ENCODE results near the gene ZNF883.
"Not testable (repeated sequence)": the region's sequence is repeated elsewhere in the genome, so short reads cannot be mapped to it uniquely, and the experiment has no call there.

Gene ZNF883

DNA sequence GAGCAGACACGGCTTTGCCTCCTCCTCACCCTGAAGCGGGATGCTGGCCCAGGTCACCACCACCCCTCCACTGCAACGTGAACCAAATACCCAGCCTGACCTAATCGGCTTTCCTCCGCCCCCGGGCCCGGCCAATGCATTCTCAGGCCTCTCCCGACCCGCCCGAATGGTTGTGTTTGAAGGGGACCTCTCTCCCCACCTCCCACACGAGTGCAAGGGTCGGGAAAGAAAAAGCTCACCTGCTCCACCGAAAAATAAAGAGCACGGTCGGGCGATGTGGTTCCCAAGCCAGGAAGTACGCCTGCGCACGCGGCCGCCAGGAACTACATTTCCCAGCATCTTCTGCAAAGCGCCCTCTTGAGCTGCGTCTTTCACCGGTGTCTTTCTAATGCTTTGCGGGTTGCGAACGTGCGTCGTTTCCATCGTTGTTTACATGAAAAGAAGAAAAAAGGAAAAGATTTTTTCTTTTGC, at the start of gene ZNF883:
Gene ZNF883 (minus strand): TSS at position 282 of the 471 bp plus-strand sequence.
- Mint-ChIP-seq H3K4me3 (peak within 1 kb of the TSS; percentile 71), H3K9me3 (peaks cover 22% of the 10 kb centered on the region), H3K4me1 (no peaks in the 10 kb centered on the region), H3K36me3 (peaks cover 16% of the 10 kb centered on the region), H3K27ac (no peak within 1 kb of the TSS), H3K27me3 (peaks cover 23% of the 10 kb centered on the region)

DNA sequence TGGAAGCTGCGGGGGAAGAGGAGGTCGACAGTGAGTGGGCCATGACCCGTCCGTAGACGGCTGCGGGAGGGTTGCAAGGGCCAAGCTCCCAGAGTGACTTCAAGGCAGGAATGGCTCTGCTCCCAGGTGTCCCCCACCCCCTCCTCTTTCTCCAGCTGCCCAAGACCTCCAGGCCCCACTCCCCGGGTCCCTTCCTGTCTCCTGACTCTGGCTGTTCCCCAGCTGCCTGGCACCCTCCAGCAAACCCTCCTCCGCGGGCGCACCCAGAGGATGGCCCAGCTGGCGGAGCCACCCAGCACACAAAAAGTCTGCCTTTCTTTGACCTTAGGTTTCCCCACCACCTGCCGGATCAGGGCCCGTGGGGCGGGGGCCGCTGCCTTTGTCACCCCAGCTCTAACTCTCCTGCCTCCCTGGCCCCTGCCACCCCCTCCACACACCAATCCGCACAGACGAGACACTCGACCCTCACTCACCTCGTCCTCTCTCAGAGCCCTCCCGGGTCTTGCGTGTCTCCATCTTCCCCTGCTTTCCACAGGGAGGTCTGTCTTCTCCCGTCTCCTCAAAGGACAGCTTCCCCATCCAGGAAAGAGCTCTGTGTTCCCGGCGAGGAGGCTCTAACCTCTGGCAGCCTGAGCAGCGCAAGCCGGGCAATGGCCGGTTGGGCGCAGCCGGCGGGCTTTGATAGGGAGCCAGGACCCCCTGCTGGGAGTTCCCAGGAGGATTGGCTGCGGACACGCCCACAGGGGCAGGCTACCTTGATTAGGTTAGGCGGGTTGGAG, 49.3 kb upstream of the ZNF883 start:
- H3K27me3 Mint-ChIP-seq = peaks cover 12% of the 10 kb centered on the region
- H3K4me1 Mint-ChIP-seq = not testable (repeated sequence)

DNA sequence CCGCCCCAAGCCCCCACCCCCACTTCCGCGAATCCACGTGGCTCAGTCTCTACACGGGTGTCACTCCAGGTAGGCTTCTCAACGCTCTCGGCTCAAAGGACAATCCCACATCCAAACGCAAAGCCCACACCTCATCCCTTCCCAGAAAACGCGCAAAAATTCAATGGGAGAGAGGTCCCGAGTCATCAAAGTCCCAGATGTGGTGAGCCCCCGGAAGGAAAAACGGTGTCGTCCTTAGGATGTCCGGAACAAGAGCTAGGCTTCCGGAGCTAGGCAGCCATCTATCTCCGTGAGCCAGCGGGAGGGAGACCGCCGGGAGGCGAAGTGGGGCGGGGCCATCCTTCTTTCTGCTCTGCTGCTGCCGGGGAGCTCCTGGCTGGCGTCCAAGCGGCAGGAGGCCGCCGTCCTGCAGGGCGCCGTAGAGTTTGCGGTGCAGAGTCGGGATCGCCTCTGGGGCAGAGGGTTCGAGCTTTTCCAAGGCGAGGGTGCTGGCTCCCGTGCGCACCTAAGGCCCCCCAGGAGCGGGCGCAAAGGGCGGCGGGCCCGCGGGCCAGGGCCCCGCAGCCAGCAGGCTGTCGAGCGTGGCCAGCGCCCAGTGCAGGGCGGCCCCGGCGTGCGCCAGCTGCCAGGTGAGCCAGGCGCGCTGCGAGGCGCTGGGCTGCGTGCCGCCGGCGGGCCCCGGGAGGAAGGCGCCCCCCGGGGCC, 47.7 kb upstream of the ZNF883 start:
- H3K36me3 Mint-ChIP-seq, H3K27ac Mint-ChIP-seq, H3K9me3 Mint-ChIP-seq, H3K4me1 Mint-ChIP-seq: not testable (repeated sequence)
- H3K4me3 Mint-ChIP-seq = peak overlapping the region; percentile 44
- H3K27me3 Mint-ChIP-seq = peaks cover 12% of the 10 kb centered on the region

More for the DNA sequence above, 49.3 kb upstream of the ZNF883 start:
- not testable (repeated sequence) for H3K4me3 Mint-ChIP-seq, H3K36me3 Mint-ChIP-seq, H3K27ac Mint-ChIP-seq, H3K9me3 Mint-ChIP-seq

- no peak overlapping the region for H3K4me3 Mint-ChIP-seq
- H3K36me3 Mint-ChIP-seq = peaks cover 4% of the 10 kb centered on the region
- H3K9me3 Mint-ChIP-seq = peaks cover 9% of the 10 kb centered on the region
- no peaks in the 10 kb centered on the region for H3K4me1 Mint-ChIP-seq
- peaks cover 12% of the 10 kb centered on the region for H3K27me3 Mint-ChIP-seq
- no peak overlapping the region for H3K27ac Mint-ChIP-seq
These were observed 45.2 kb upstream of the ZNF883 start for GRCh38 chr9:113057193-113057592.

DNA sequence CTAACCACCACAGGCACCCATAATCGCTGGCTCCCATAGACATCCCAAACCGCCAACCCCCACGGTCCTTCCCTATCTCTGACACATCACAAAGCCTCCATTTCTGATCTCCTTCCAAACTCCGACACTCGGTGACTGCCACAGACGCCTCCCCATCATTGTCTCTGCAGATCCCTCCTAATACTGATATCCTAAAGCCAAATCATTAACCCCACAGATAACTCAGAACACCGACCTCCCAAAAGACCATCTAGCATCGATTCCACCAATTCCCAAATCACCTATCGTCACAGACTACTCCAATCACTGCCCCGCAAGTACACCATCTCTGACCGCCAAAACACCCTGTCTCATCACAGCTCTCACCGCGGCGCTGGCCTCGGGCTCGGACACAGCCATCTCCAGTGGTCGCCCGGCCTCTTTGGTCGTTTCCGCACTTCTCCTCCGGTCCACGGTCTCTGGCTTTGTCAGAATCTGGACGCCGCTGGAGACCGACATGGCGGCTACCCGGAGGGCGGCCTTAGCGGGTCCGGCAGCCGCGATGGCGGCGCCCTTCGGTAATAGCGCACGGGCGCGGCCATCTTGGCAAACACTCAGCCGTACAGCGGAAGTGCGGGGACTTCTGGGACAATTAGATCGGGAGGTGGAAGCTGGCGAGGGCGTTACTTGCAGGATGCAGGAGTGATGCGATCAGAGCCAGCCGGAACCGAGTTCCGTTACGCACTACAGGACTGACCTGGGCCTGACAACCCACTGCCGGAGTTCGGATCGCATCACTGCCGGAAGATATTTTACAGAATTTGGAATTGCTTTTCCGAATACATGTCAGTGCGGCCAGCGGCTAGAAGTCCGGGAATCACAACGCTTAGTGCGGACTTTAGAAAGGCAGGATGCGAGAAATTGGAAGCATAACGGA, 44.5 kb upstream of the ZNF883 start, which contains the start of gene ZFP37:
Gene ZFP37 (minus strand): TSS at position 534 of the 916 bp plus-strand sequence. CDS start 36 bp downstream, at position 498.
- Mint-ChIP-seq H3K4me1 (no peaks in the 10 kb centered on the region), H3K9me3 (peaks cover 9% of the 10 kb centered on the region), H3K4me3 (no peak within 1 kb of the TSS), H3K27me3 (peaks cover 12% of the 10 kb centered on the region), H3K36me3 (peaks cover 4% of the 10 kb centered on the region), H3K27ac (no peak within 1 kb of the TSS)

DNA sequence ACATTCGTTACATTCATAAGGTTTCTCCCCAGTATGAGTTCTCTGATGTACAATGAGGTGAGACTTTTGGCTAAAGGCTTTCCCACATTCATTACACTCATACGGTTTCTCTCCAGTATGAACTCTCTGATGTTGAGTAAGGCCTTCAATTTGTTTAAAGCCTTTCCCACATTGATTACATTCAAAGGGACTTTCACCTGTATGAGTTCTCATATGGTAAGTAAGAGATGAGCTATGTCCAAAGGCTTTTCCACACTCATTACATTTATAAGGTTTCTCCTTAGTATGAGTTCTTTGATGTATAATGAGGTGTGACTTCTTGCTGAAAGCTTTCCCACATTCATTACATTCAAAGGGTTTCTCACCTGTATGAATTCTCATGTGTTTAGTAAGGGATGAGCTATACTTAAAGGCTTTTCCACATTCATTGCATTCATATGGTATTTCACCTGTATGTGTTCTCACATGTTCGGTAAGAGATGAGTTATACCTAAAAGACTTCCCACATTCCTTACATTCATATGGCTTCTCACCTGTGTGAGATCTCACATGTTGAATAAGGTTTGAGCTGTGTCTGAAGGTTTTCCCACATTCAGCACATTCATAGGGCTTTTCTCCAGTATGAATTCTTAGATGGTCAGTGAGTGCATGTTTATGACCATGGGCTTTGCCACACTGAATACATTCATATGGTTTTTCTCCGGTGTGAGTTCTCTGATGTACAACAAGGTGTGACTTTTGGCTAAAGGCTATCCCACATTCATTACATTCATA, 31.1 kb upstream of the ZNF883 start:
- Mint-ChIP-seq H3K27me3 (no peaks in the 10 kb centered on the region), H3K9me3 (peaks cover 28% of the 10 kb centered on the region), H3K36me3 (peaks cover 44% of the 10 kb centered on the region), H3K27ac (no peak overlapping the region), H3K4me1 (no peaks in the 10 kb centered on the region), H3K4me3 (no peak overlapping the region)

DNA sequence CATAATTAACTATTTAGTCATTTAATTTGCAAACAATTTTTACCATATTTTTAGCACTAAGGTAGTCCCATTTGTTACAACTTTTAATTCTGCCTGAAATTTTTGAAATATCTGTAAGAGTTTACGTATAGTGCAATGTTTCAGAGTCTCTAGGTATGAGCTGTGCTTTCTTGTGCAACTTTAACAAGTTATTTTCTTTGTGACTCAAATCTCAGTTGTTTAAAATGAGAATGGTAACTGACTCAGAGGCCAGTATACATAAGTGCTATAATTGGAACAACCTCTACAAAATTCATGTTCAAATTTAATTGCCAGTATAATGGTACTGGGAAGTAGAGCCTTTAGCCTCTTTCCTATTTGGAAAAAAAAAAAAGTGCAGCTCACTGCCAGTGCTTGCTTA, 14.2 kb upstream of the ZNF883 start:
- H3K27ac Mint-ChIP-seq = no peak overlapping the region
- H3K27me3 Mint-ChIP-seq = peaks cover 3% of the 10 kb centered on the region
- peaks cover 42% of the 10 kb centered on the region for H3K9me3 Mint-ChIP-seq
- no peaks in the 10 kb centered on the region for H3K4me1 Mint-ChIP-seq
- H3K4me3 Mint-ChIP-seq = no peak overlapping the region
- H3K36me3 Mint-ChIP-seq = peaks cover 11% of the 10 kb centered on the region

DNA sequence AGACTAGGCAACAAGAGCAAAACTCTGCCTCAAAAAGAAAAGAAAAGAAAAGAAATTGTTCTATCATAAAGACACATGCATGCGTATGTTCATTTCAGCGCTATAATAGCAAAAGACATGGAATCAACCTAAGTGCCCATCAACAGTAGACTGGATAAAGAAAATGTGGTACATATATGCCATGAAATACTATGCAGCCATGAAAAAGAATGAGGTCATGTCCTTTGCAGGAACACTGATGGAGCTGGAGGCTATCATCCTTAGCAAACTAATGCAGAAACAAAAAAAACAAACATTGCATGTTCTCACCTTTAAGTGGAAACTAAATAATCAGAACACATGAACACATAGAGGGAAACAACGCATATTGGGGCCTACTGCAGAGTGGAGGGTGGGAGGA, 6.3 kb upstream of the ZNF883 start:
- H3K36me3 Mint-ChIP-seq = peaks cover 7% of the 10 kb centered on the region
- peaks cover 39% of the 10 kb centered on the region for H3K9me3 Mint-ChIP-seq
- H3K27ac Mint-ChIP-seq = no peak overlapping the region
- H3K27me3 Mint-ChIP-seq = peaks cover 9% of the 10 kb centered on the region
- H3K4me3 Mint-ChIP-seq = no peak overlapping the region
- H3K4me1 Mint-ChIP-seq = no peaks in the 10 kb centered on the region

GRCh38 chr9:113012492-113012891, 500 bp upstream of the ZNF883 start:
- no peak overlapping the region for H3K27ac Mint-ChIP-seq
- H3K4me3 Mint-ChIP-seq = peak overlapping the region; percentile 71
- H3K4me1 Mint-ChIP-seq = no peaks in the 10 kb centered on the region
- peaks cover 17% of the 10 kb centered on the region for H3K36me3 Mint-ChIP-seq
- peaks cover 24% of the 10 kb centered on the region for H3K9me3 Mint-ChIP-seq
- H3K27me3 Mint-ChIP-seq = peaks cover 23% of the 10 kb centered on the region

DNA sequence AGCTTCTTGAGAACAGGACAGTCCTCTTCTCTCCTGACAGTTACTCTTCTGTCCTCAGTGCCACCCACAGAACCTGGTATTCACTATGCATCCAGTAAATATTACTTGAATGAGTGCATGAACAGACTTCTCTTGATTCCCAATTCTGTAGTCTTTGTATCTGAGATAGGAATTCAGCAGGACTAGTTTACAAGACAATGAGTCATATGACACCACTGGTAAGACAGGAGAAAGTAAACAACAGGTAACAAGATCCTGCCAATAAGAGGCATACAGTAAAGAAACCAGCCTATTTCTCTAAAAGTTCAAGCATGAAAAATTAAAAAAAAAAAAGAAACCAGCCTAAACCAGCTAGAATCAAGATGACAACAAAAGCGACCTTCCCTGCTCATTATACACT, 6.2 kb downstream of the ZNF883 start:
- H3K27ac Mint-ChIP-seq = no peak overlapping the region
- H3K9me3 Mint-ChIP-seq = peaks cover 50% of the 10 kb centered on the region
- no peak overlapping the region for H3K4me3 Mint-ChIP-seq
- no peaks in the 10 kb centered on the region for H3K4me1 Mint-ChIP-seq
- peaks cover 22% of the 10 kb centered on the region for H3K36me3 Mint-ChIP-seq
- peaks cover 7% of the 10 kb centered on the region for H3K27me3 Mint-ChIP-seq

- H3K27me3 Mint-ChIP-seq = peaks cover 10% of the 10 kb centered on the region
- H3K4me3 Mint-ChIP-seq = no peak overlapping the region
- no peak overlapping the region for H3K27ac Mint-ChIP-seq
- H3K9me3 Mint-ChIP-seq = peaks cover 44% of the 10 kb centered on the region
- H3K36me3 Mint-ChIP-seq = peaks cover 40% of the 10 kb centered on the region
- no peaks in the 10 kb centered on the region for H3K4me1 Mint-ChIP-seq
These were observed 14.6 kb downstream of the ZNF883 start for GRCh38 chr9:112997236-112997941.

- H3K27ac Mint-ChIP-seq = no peak overlapping the region
- H3K36me3 Mint-ChIP-seq = no peaks in the 10 kb centered on the region
- H3K27me3 Mint-ChIP-seq = peaks cover 13% of the 10 kb centered on the region
These were observed 40.6 kb downstream of the ZNF883 start for GRCh38 chr9:112971415-112971814.

GRCh38 chr9:112970939-112971338, 41.1 kb downstream of the ZNF883 start:
- Mint-ChIP-seq H3K27me3 (peaks cover 13% of the 10 kb centered on the region), H3K36me3 (no peaks in the 10 kb centered on the region), H3K4me1 (no peaks in the 10 kb centered on the region), H3K27ac (no peak overlapping the region), H3K4me3 (no peak overlapping the region), H3K9me3 (peaks cover 11% of the 10 kb centered on the region)

More at GRCh38 chr9:112971415-112971814, 40.6 kb downstream of the ZNF883 start:
- Mint-ChIP-seq H3K9me3 (peaks cover 11% of the 10 kb centered on the region), H3K4me1 (no peaks in the 10 kb centered on the region), H3K4me3 (no peak overlapping the region)

DNA sequence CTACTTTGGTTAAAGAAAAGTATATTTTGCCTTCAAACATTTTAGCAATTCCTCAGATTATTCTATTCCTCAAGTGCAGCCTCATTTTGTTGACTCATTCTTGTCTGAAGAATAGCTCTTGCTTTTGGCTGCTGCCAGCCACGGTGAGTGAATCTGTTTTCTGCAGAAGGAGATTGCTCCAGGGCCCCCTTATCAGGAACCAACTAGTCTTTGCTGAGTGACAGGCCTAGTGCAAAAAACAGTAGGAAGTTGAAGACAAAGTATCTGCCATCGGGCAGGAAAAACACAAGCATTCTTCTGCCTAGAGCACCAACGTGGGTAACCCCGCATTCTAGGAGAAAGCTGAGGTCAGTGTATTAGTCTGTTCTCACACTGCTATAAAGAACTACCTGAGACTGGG, 42.3 kb downstream of the ZNF883 start:
- Mint-ChIP-seq H3K36me3 (no peaks in the 10 kb centered on the region), H3K27ac (no peak overlapping the region), H3K9me3 (peaks cover 15% of the 10 kb centered on the region), H3K4me3 (no peak overlapping the region), H3K4me1 (no peaks in the 10 kb centered on the region), H3K27me3 (peaks cover 13% of the 10 kb centered on the region)
